Erythroblast (primary cell): ENCODE measurements around the gene RPL6.

Experiments
- GATA1 ChIP-seq: IDR thresholded peaks from 2 replicates; pipeline ENCODE4 v1.6.1; 2011; ENCODE audit warnings: low read depth, mild to moderate bottlenecking, control low read depth, low read length, moderate library complexity
- POLR2A ChIP-seq: IDR thresholded peaks from 2 replicates; pipeline ENCODE4 v1.6.1; 2011; ENCODE audit warnings: mild to moderate bottlenecking, low read length

GRCh38 chr12:112359290-112359689 is 50.1 kb downstream of the RPL6 start:
- no peak for TF ChIP-seq POLR2A
- TF ChIP-seq GATA1: no peak
